NCI-H1930 (cell line): Measurements from ENCODE around the gene THADA.
"Not testable (repeated sequence)": the region's sequence is repeated elsewhere in the genome, so short reads cannot be mapped to it uniquely, and the experiment has no call there.

Source experiments
- DNase-seq, 2 experiments: peaks; one replicate each; lab custom pipeline; 2025; lab: John Stamatoyannopoulos, UW

THADA gene

GRCh38 chr2:43387092-43388062 is 208.5 kb downstream of the THADA start:
- DNase-seq: no peak

GRCh38 chr2:43386679-43387078 is 209.2 kb downstream of the THADA start:
- DNase-seq: not testable (repeated sequence)

DNA sequence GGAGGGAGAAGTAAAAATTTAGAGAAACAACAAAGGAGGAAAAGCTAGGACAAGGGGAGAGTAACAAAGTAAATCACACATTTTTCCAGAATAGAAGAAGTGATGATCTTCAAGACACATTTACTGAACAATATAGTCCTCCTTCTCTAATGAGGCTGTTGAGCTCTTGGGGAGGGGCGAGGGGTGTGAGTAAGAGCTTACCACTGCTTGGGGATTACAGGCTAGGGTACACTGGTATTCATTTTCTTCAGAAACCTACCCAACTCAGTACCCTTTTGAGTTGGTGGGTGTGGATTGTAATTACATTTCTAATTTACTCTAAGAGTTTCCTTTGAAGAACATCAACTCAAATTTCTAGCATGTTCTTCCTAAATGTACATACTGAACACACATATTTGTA is 211.7 kb downstream of the THADA start:
- DNase-seq: no peak

DNA sequence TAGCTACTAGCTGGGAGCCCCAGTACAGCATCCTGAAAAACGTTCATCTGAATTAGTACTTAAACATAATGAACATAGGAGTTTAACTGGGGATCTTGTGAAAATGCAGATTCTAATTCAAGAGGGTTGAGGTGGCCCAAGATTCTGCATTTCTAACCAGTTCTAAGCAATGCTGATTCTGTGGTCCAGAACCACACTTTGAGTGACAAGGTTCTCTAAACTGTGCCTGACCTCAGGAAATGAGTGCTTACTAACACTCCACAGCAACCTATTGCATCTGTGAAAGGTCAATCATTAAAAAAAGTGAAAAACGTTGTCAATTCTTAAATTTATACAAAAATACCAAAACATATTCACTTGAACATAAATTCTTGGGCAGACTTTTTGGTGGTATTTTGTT is 212.3 kb downstream of the THADA start:
- no peak for DNase-seq

- no peak for DNase-seq
These were observed 216.3 kb downstream of the THADA start for GRCh38 chr2:43379494-43379893.

- DNase-seq: no peak
These were observed 218.5 kb downstream of the THADA start for GRCh38 chr2:43377327-43377726.

GRCh38 chr2:43376523-43377198 is 219.2 kb downstream of the THADA start:
- no peak for DNase-seq

DNA sequence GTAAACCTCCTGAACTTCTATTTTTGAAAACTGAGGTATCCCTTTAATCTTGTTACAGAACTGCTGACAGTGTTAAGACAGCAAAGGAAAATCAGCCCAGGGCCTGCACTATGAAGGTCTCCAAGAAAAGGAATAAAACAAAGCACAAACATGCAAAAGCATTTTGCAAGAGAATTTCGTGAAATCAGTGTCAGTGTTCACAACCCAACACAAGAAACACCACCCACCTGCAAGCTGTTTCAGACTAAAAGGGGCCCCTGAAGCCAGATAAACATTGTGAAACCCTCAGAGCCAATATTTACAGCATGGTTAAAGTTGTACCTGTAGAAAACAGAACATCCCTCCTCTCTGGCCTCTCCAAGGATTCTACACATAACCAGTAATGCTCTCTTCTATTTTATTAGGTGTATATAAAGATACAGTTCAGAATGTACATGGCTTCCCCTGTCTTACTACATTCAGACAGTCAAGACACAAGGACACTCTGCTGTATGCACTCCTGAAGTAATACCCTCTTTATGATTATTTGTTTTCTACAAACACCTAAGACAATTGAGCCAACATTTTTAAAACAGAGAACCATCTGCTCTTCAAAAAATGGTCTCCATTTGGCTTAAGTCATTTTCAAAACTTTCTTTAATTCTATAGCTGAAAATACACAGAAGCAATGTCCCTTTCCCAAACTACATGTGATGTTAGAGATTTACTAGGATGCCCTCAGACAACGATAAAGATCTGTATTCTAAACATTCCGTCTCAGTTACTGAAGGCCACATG is 219.9 kb downstream of the THADA start:
- no peak for DNase-seq

DNA sequence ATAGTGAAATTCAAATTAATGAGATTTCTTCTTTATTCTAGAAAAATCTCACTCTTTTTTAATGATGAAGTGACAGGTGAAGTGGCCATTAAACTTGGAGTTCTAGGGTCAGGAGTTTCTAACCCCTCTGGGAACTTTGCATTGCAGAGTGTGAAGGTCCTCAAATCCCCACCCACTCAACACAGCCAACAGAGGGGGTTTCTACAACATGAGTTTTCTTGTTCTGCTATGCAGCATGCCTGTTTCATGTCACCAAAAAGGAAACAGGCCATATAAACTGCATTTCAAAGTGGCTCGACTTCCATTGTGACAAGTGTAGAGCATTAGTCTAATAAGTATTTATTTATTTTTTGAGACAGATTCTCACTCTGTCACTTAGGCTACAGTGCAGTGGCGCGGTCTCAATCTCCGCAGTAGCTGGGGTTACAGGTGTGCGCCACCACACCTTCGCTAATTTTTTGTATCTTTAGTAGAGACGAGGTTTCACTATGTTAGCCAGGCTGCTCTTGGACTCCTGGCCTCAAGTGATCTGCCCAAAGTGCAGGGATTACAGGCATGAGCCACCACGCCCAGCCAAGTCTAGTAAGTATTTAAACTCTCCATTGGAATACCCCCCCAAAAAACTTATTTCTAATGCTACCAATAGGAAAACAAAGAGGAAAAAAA is 223.3 kb downstream of the THADA start:
- DNase-seq: no peak

DNA sequence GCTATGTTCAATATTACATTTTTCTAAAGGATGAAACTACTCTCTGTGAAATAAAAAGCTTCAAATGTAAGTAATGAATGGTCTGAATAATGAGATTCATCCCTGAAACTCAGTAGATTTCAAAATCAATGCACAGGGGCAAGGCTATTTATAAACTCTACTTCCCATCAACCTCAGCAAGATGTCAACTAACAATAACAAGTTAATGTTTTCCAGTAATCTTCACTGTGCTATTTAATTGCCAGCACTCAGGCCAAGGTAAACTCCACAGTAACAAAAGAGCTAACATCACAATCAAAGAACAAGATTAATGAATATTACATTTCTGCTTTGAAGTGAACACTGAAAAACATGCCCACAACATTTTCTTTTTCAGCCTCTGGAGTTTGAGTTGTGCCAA is 225.1 kb downstream of the THADA start:
- peak in 1 of 2 experiments; percentile 14 for DNase-seq

- no peak for DNase-seq
These were observed 225.7 kb downstream of the THADA start for GRCh38 chr2:43370146-43370545.

GRCh38 chr2:43368483-43369385 is 227.1 kb downstream of the THADA start:
- no peak for DNase-seq

- DNase-seq: no peak
These were observed 228.6 kb downstream of the THADA start for GRCh38 chr2:43367012-43367782.

GRCh38 chr2:43363120-43363519 is 232.7 kb downstream of the THADA start:
- peak in 1 of 2 experiments; percentile 25 for DNase-seq

- DNase-seq: no peak
These were observed 234.6 kb downstream of the THADA start for GRCh38 chr2:43361286-43361685.

DNA sequence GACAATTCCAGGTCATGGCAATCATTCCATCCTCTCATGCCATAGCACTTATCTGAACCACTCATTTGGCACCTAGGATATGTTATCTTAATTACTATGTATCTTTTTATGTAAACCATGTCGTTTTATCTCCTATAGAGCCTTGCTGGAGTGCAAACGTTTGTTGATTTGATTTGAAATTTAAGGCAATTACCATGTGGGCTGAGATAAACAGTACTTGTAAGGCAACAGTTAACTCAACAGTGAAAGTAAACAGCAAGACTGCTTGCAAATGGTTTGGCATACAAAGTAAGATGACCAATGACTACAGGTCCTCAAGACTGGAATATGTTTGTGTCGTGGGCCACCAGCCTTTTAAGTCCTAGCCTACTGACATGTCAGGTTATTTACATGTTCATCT is 235.7 kb downstream of the THADA start:
- no peak for DNase-seq

DNA sequence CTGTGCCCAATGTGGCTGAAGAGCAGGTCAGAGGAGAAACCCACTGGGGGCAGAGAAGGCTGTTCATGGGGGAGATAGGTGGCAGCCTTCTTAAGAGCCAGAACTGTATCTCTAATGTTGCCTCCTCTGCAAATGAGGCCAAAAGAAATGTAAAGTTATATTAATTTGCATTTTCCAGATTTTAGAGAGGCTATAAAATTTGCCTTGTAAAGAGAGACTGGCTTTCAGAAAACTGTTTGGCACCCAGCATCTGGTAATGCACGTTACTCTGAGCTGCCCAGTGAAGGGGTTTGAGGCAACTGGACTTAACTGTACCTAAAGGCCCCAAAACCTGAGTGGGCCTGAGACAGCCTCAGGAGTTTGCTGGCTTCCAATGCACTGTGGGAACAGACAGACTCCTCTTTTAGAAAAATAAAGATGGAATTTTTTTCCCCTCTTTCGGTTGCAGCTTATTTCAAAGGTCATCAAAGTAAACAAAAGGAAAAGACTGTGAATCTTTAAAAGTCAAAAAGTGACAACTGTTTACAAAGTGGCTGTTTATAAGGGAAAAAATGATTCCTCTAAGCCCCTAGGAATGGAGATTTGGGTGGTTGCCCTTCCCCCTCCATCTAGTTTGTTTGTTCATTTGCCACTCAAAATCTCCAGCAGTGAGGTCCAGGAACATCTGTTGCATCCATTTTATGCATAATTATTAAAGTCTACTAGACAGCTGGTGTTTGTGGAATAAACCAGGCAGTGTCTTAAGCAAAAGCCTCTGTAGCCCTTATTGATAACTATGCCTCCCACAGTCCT is 237.2 kb downstream of the THADA start:
- no peak for DNase-seq

DNA sequence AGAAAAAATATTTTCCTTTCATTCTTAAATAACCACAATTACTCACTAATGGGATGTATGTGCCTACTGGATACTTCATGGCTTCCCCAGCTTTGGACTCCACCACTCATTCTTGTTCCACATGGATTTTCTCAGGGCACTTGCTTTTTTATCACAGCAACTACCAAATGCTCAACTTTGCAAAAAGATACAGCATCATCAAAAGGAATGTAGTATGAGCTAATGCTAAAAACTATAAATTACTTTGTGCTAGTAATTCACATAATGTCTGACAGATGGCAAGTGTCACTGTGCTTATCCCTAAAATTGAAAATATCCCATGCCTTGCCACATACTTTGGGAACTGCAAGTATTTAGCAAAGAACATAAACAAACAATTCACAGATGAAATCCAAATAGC is 239.1 kb downstream of the THADA start:
- no peak for DNase-seq

DNA sequence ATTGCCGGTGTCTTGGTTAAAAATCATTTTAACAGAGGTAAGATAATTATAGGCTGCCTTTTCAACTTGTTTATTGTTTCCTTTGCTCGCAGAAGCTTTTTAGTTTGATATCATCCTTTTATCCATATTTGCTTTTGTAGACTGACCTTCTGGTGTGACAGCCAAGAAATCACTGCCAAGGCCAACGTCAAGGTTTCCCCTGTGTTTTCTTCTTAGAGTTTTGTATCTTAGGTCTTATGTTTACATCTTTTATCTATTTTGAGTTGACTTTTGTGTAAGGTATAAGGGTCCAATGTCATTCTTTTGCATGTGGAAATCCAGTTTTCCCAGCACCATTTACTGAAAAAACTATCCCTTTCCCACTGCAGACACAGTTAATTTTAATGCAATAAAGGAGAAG is 240.4 kb downstream of the THADA start:
- DNase-seq: no peak
